ENCODE data around the gene GALK2.

The GALK2 gene

GRCh38 chr15:49296258-49296657, 126.2 kb downstream of the GALK2 start:
- Histone ChIP-seq H3K4me1 (ENCODE audit: control insufficient read depth, insufficient read depth, low read length) (no peaks in the 10 kb centered on the region), H3K36me3 (ENCODE audit: control insufficient read depth, insufficient read depth, low read length) (no peaks in the 10 kb centered on the region), H3K9me3 (ENCODE audit: control insufficient read depth, insufficient read depth, low read length) (no peaks in the 10 kb centered on the region), H3K27me3 (ENCODE audit: control insufficient read depth, insufficient read depth, low read length) (no peaks in the 10 kb centered on the region), H3K9ac (ENCODE audit: low read depth, low read length) (no peak overlapping the region), H3K4me3 (ENCODE audit: low read depth, low read length) (no peak overlapping the region)

- Histone ChIP-seq H3K9ac (ENCODE audit: low read depth, low read length) (no peak overlapping the region), H3K4me3 (ENCODE audit: low read depth, low read length) (no peak overlapping the region), H3K36me3 (ENCODE audit: control insufficient read depth, insufficient read depth, low read length) (no peaks in the 10 kb centered on the region), H3K4me1 (ENCODE audit: control insufficient read depth, insufficient read depth, low read length) (no peaks in the 10 kb centered on the region), H3K9me3 (ENCODE audit: control insufficient read depth, insufficient read depth, low read length) (no peaks in the 10 kb centered on the region), H3K27me3 (ENCODE audit: control insufficient read depth, insufficient read depth, low read length) (no peaks in the 10 kb centered on the region)
These were observed 127.5 kb downstream of the GALK2 start for GRCh38 chr15:49297584-49297983.

- no peaks in the 10 kb centered on the region for H3K36me3 ChIP-seq (ENCODE audit: control insufficient read depth, insufficient read depth, low read length)
- no peaks in the 10 kb centered on the region for H3K9me3 ChIP-seq (ENCODE audit: control insufficient read depth, insufficient read depth, low read length)
- no peaks in the 10 kb centered on the region for H3K4me1 ChIP-seq (ENCODE audit: control insufficient read depth, insufficient read depth, low read length)
- no peaks in the 10 kb centered on the region for H3K27me3 ChIP-seq (ENCODE audit: control insufficient read depth, insufficient read depth, low read length)
- no peak overlapping the region for H3K9ac ChIP-seq (ENCODE audit: low read depth, low read length)
- no peak overlapping the region for H3K4me3 ChIP-seq (ENCODE audit: low read depth, low read length)
These were observed 130.8 kb downstream of the GALK2 start for GRCh38 chr15:49300856-49301255.

- Histone ChIP-seq H3K27me3 (ENCODE audit: control insufficient read depth, insufficient read depth, low read length) (no peaks in the 10 kb centered on the region), H3K9ac (ENCODE audit: low read depth, low read length) (no peak overlapping the region), H3K9me3 (ENCODE audit: control insufficient read depth, insufficient read depth, low read length) (no peaks in the 10 kb centered on the region), H3K4me1 (ENCODE audit: control insufficient read depth, insufficient read depth, low read length) (no peaks in the 10 kb centered on the region), H3K36me3 (ENCODE audit: control insufficient read depth, insufficient read depth, low read length) (no peaks in the 10 kb centered on the region), H3K4me3 (ENCODE audit: low read depth, low read length) (no peak overlapping the region)
These were observed 131.5 kb downstream of the GALK2 start for GRCh38 chr15:49301562-49301961.

- Histone ChIP-seq H3K9ac (ENCODE audit: low read depth, low read length) (no peak overlapping the region), H3K4me3 (ENCODE audit: low read depth, low read length) (no peak overlapping the region), H3K9me3 (ENCODE audit: control insufficient read depth, insufficient read depth, low read length) (no peaks in the 10 kb centered on the region), H3K4me1 (ENCODE audit: control insufficient read depth, insufficient read depth, low read length) (no peaks in the 10 kb centered on the region), H3K27me3 (ENCODE audit: control insufficient read depth, insufficient read depth, low read length) (no peaks in the 10 kb centered on the region), H3K36me3 (ENCODE audit: control insufficient read depth, insufficient read depth, low read length) (no peaks in the 10 kb centered on the region)
These were observed 133.0 kb downstream of the GALK2 start for GRCh38 chr15:49303003-49303402.

- H3K27me3 ChIP-seq (ENCODE audit: control insufficient read depth, insufficient read depth, low read length): no peaks in the 10 kb centered on the region
- H3K4me1 ChIP-seq (ENCODE audit: control insufficient read depth, insufficient read depth, low read length): no peaks in the 10 kb centered on the region
- no peaks in the 10 kb centered on the region for H3K36me3 ChIP-seq (ENCODE audit: control insufficient read depth, insufficient read depth, low read length)
- no peak overlapping the region for H3K9ac ChIP-seq (ENCODE audit: low read depth, low read length)
- H3K4me3 ChIP-seq (ENCODE audit: low read depth, low read length): no peak overlapping the region
- H3K9me3 ChIP-seq (ENCODE audit: control insufficient read depth, insufficient read depth, low read length): no peaks in the 10 kb centered on the region
These were observed 136.5 kb downstream of the GALK2 start for GRCh38 chr15:49306551-49306950.

- no peaks in the 10 kb centered on the region for H3K9me3 ChIP-seq (ENCODE audit: control insufficient read depth, insufficient read depth, low read length)
- no peaks in the 10 kb centered on the region for H3K36me3 ChIP-seq (ENCODE audit: control insufficient read depth, insufficient read depth, low read length)
- no peak overlapping the region for H3K9ac ChIP-seq (ENCODE audit: low read depth, low read length)
- no peaks in the 10 kb centered on the region for H3K27me3 ChIP-seq (ENCODE audit: control insufficient read depth, insufficient read depth, low read length)
- H3K4me1 ChIP-seq (ENCODE audit: control insufficient read depth, insufficient read depth, low read length): no peaks in the 10 kb centered on the region
- no peak overlapping the region for H3K4me3 ChIP-seq (ENCODE audit: low read depth, low read length)
These were observed 138.6 kb downstream of the GALK2 start for GRCh38 chr15:49308686-49309085.

GRCh38 chr15:49309889-49310288, 139.8 kb downstream of the GALK2 start:
- Histone ChIP-seq H3K9ac (ENCODE audit: low read depth, low read length) (no peak overlapping the region), H3K4me1 (ENCODE audit: control insufficient read depth, insufficient read depth, low read length) (no peaks in the 10 kb centered on the region), H3K27me3 (ENCODE audit: control insufficient read depth, insufficient read depth, low read length) (no peaks in the 10 kb centered on the region), H3K36me3 (ENCODE audit: control insufficient read depth, insufficient read depth, low read length) (no peaks in the 10 kb centered on the region), H3K4me3 (ENCODE audit: low read depth, low read length) (no peak overlapping the region), H3K9me3 (ENCODE audit: control insufficient read depth, insufficient read depth, low read length) (no peaks in the 10 kb centered on the region)

GRCh38 chr15:49313650-49314049, 143.6 kb downstream of the GALK2 start:
- Histone ChIP-seq H3K27me3 (ENCODE audit: control insufficient read depth, insufficient read depth, low read length) (no peaks in the 10 kb centered on the region), H3K9ac (ENCODE audit: low read depth, low read length) (no peak overlapping the region), H3K4me1 (ENCODE audit: control insufficient read depth, insufficient read depth, low read length) (peaks cover 4% of the 10 kb centered on the region), H3K4me3 (ENCODE audit: low read depth, low read length) (no peak overlapping the region), H3K9me3 (ENCODE audit: control insufficient read depth, insufficient read depth, low read length) (no peaks in the 10 kb centered on the region), H3K36me3 (ENCODE audit: control insufficient read depth, insufficient read depth, low read length) (no peaks in the 10 kb centered on the region)

- H3K27me3 ChIP-seq (ENCODE audit: control insufficient read depth, insufficient read depth, low read length): no peaks in the 10 kb centered on the region
- H3K4me3 ChIP-seq (ENCODE audit: low read depth, low read length): no peak overlapping the region
- H3K9me3 ChIP-seq (ENCODE audit: control insufficient read depth, insufficient read depth, low read length): no peaks in the 10 kb centered on the region
- H3K9ac ChIP-seq (ENCODE audit: low read depth, low read length): no peak overlapping the region
- peaks cover 4% of the 10 kb centered on the region for H3K4me1 ChIP-seq (ENCODE audit: control insufficient read depth, insufficient read depth, low read length)
- no peaks in the 10 kb centered on the region for H3K36me3 ChIP-seq (ENCODE audit: control insufficient read depth, insufficient read depth, low read length)
These were observed 144.7 kb downstream of the GALK2 start for GRCh38 chr15:49314716-49315115.

GRCh38 chr15:49315391-49315823, 145.4 kb downstream of the GALK2 start:
- no peaks in the 10 kb centered on the region for H3K36me3 ChIP-seq (ENCODE audit: control insufficient read depth, insufficient read depth, low read length)
- H3K9me3 ChIP-seq (ENCODE audit: control insufficient read depth, insufficient read depth, low read length): no peaks in the 10 kb centered on the region
- H3K4me3 ChIP-seq (ENCODE audit: low read depth, low read length): no peak overlapping the region
- peaks cover 4% of the 10 kb centered on the region for H3K4me1 ChIP-seq (ENCODE audit: control insufficient read depth, insufficient read depth, low read length)
- H3K27me3 ChIP-seq (ENCODE audit: control insufficient read depth, insufficient read depth, low read length): no peaks in the 10 kb centered on the region
- no peak overlapping the region for H3K9ac ChIP-seq (ENCODE audit: low read depth, low read length)

- H3K9ac ChIP-seq (ENCODE audit: low read depth, low read length): no peak overlapping the region
- no peaks in the 10 kb centered on the region for H3K36me3 ChIP-seq (ENCODE audit: control insufficient read depth, insufficient read depth, low read length)
These were observed 150.3 kb downstream of the GALK2 start for GRCh38 chr15:49320351-49320750.

GRCh38 chr15:49323207-49323606, 153.2 kb downstream of the GALK2 start:
- Histone ChIP-seq H3K4me1 (ENCODE audit: control insufficient read depth, insufficient read depth, low read length) (peaks cover 8% of the 10 kb centered on the region), H3K9me3 (ENCODE audit: control insufficient read depth, insufficient read depth, low read length) (no peaks in the 10 kb centered on the region), H3K27me3 (ENCODE audit: control insufficient read depth, insufficient read depth, low read length) (no peaks in the 10 kb centered on the region), H3K36me3 (ENCODE audit: control insufficient read depth, insufficient read depth, low read length) (no peaks in the 10 kb centered on the region), H3K9ac (ENCODE audit: low read depth, low read length) (no peak overlapping the region), H3K4me3 (ENCODE audit: low read depth, low read length) (no peak overlapping the region)

More at GRCh38 chr15:49320351-49320750, 150.3 kb downstream of the GALK2 start:
- H3K9me3 ChIP-seq (ENCODE audit: control insufficient read depth, insufficient read depth, low read length): no peaks in the 10 kb centered on the region
- H3K4me3 ChIP-seq (ENCODE audit: low read depth, low read length): no peak overlapping the region
- H3K4me1 ChIP-seq (ENCODE audit: control insufficient read depth, insufficient read depth, low read length): peaks cover 8% of the 10 kb centered on the region
- no peaks in the 10 kb centered on the region for H3K27me3 ChIP-seq (ENCODE audit: control insufficient read depth, insufficient read depth, low read length)
